Thyroid gland (tissue), 4 donors: ENCODE data around the gene CHRNA7. TPM values are rescaled to one million over a fixed set of nuclear protein-coding genes. Genes with fewer than 3 reads are reported as not detected.

Source experiments
- DNase-seq, 2 donors: peaks; one replicate each; pipeline ENCODE4 v3.0.0-alpha.2; 2019
- H3K27ac ChIP-seq, 3 donors: fragments of 200-600 bp; sonication (generic); 1 replicate in 2 of 3; 2 replicates in 1 of 3; pipeline ENCODE4 v1.5.1; 2016 to 2019; ENCODE audit warnings: mild to moderate bottlenecking in 1 of 3, moderate library complexity in 1 of 3
- H3K27me3 ChIP-seq: fragments of 200-600 bp; sonication (generic); one replicate; pipeline ENCODE4 v1.5.1; 2019
- H3K36me3 ChIP-seq, 2 donors: fragments of 200-600 bp; sonication (generic); one replicate each; pipeline ENCODE4 v1.5.1; 2016 to 2019
- H3K4me1 ChIP-seq, 2 donors: fragments of 200-600 bp; sonication (generic); one replicate each; pipeline ENCODE4 v1.5.1; 2017 to 2019
- H3K4me3 ChIP-seq, 3 donors: fragments of 200-600 bp; sonication (generic); replicated peaks in 1 of 3; 1 replicate in 2 of 3; 2 replicates in 1 of 3; pipeline ENCODE4 v1.5.1; 2016; ENCODE audit warnings: mild to moderate bottlenecking in 1 of 3
- H3K9me3 ChIP-seq: fragments of 200-600 bp; sonication (generic); one replicate; pipeline ENCODE4 v1.5.1; 2017
- CTCF ChIP-seq, 6 experiments: fragments of 200-600 bp in 3 of 6; fragments of 450-650 bp in 3 of 6; sonication (generic) in 3 of 6; IDR thresholded peaks; one replicate each; pipeline ENCODE4 v1.5.1; 2016 to 2019; ENCODE audit warnings: antibody characterized with exemption in 6 of 6, mild to moderate bottlenecking in 2 of 6, inconsistent platforms in 1 of 6, moderate library complexity in 1 of 6
- POLR2A ChIP-seq, 2 donors: fragments of 450-650 bp; IDR thresholded peaks; one replicate each; pipeline ENCODE4 v1.6.1; 2017; ENCODE audit warnings: antibody characterized with exemption in 2 of 2, mild to moderate bottlenecking in 2 of 2, moderate library complexity in 1 of 2
- WGBS, 2 donors: methylation state at CpG; one replicate each; pipeline ENCODE4 v1.1.5; 2017; 5-methylcytosine and 5-hydroxymethylcytosine counted together
- intact Hi-C: fragments of 100-400 bp; cut with DNase I; formaldehyde crosslinking; loops from one replicate; pipeline ENCODE4 v1.15.1; 2023
- total RNA-seq, 4 donors: library from RNA; depleted of rRNA; stranded (reverse); fragments of >200 nt; gene quantifications; one replicate each; pipeline ENCODE4 v1.2.3, GENCODE V29; 2016

Gene CHRNA7
- total RNA-seq, 4 donors from 2014 or later: 10.2 to 12.6 (median 12.0) TPM

- intact Hi-C loops: no loop called here
- 73 to 79% methylated on average over 12 of the region's 12 CpGs for WGBS, 2 donors
Measured at GRCh38 chr15:32119694-32120330, 89.5 kb downstream of the CHRNA7 start.

GRCh38 chr15:32120577-32121383 is 90.5 kb downstream of the CHRNA7 start:
- Histone ChIP-seq H3K36me3 (no peaks in the 10 kb centered on the region), H3K9me3 (no peaks in the 10 kb centered on the region), H3K27me3 (no peaks in the 10 kb centered on the region), H3K4me3 (no peak overlapping the region), H3K4me1 (no peaks in the 10 kb centered on the region), H3K27ac (no peak overlapping the region)
- TF ChIP-seq CTCF (IDR thresholded peaks at IDR 0.05) (no peak), POLR2A (IDR thresholded peaks at IDR 0.05) (no peak)
- intact Hi-C loops: no loop called here
- WGBS, 2 donors: 87 to 88% methylated on average over 21 to 23 of the region's 23 CpGs
- DNase-seq: no peak

More at GRCh38 chr15:32119694-32120330, 89.5 kb downstream of the CHRNA7 start:
- DNase-seq: no peak
- Histone ChIP-seq H3K36me3 (no peaks in the 10 kb centered on the region), H3K9me3 (no peaks in the 10 kb centered on the region), H3K4me3 (no peak overlapping the region), H3K27me3 (no peaks in the 10 kb centered on the region), H3K27ac (no peak overlapping the region), H3K4me1 (no peaks in the 10 kb centered on the region)
- TF ChIP-seq POLR2A (IDR thresholded peaks at IDR 0.05): no peak

- Histone ChIP-seq H3K9me3 (no peaks in the 10 kb centered on the region), H3K4me1 (no peaks in the 10 kb centered on the region), H3K36me3 (no peaks in the 10 kb centered on the region), H3K4me3 (no peak overlapping the region), H3K27ac (no peak overlapping the region), H3K27me3 (no peaks in the 10 kb centered on the region)
- DNase-seq: no peak
- intact Hi-C loops: no loop called here
- 87 to 94% methylated on average over 6 of the region's 6 CpGs for WGBS, 2 donors
- TF ChIP-seq POLR2A (IDR thresholded peaks at IDR 0.05) (no peak), CTCF (IDR thresholded peaks at IDR 0.05) (no peak)
Measured at GRCh38 chr15:32121384-32121695, 91.0 kb downstream of the CHRNA7 start.

DNA sequence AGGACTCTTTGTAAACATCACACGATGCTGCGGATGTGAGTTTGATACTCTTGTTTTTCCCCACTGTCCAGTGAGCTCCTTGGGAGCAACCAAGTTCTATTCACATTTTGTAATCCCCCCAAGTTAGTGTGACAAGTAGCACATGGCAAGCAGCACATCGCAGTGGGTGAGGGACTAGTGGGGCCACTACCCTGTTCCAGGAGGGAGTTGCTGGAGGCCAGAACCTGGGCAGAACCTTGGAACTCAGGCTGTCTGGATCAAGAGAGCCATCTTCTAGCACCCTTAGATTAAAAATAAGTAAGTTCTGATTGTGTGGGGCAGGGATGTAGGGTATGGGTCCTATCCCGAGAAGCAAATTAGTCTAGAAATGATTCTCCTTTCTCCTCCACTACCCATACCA is 91.7 kb downstream of the CHRNA7 start:
- 90 to 91% methylated on average over 4 of the region's 4 CpGs for WGBS, 2 donors
- no peaks in the 10 kb centered on the region for H3K4me1 ChIP-seq
- no peaks in the 10 kb centered on the region for H3K36me3 ChIP-seq
- no peaks in the 10 kb centered on the region for H3K27me3 ChIP-seq
- H3K9me3 ChIP-seq: no peaks in the 10 kb centered on the region
- DNase-seq: no peak
- intact Hi-C loops: no loop called here
- TF ChIP-seq POLR2A (IDR thresholded peaks at IDR 0.05) (no peak), CTCF (IDR thresholded peaks at IDR 0.05) (no peak)
- no peak overlapping the region for H3K4me3 ChIP-seq
- no peak overlapping the region for H3K27ac ChIP-seq

GRCh38 chr15:32123473-32123872 is 93.2 kb downstream of the CHRNA7 start:
- intact Hi-C loops: no loop called here

More at GRCh38 chr15:32123473-32123872, 93.2 kb downstream of the CHRNA7 start:
- no peaks in the 10 kb centered on the region for H3K27me3 ChIP-seq
- 78 to 84% methylated on average over 3 of the region's 3 CpGs for WGBS, 2 donors
- H3K4me3 ChIP-seq: no peak overlapping the region
- H3K4me1 ChIP-seq: no peaks in the 10 kb centered on the region
- no peak for DNase-seq
- H3K9me3 ChIP-seq: no peaks in the 10 kb centered on the region
- TF ChIP-seq CTCF (IDR thresholded peaks at IDR 0.05): no peak
- no peak for TF ChIP-seq POLR2A (IDR thresholded peaks at IDR 0.05)
- no peaks in the 10 kb centered on the region for H3K36me3 ChIP-seq
- no peak overlapping the region for H3K27ac ChIP-seq
